ENCODE measurements around the gene FBXL17.

DNA sequence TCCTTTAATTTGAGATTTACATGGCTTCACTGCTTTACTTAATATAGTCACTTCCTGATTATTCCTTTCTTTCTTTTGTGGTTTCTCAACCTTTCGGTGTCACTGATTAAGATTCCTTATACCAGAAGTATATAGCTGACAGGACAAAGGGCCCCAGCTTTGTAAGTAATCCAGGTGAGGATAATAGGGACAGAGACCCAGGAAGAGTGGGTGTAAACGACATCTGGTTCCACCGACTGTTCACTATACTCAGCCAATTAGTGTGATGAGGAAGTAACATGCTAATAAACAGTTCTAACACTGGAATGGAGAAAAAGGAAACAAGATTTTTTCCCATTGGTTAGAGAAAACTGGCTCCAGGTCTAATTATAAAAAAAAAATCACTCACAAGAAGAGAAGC, 424.8 kb downstream of the FBXL17 start:
- TF ChIP-seq CTCF (IDR thresholded peaks at IDR 0.05; ENCODE audit: low read depth, low read length): no peak
- TF ChIP-seq EZH2phosphoT487 (IDR thresholded peaks at IDR 0.05; ENCODE audit: low read depth): no peak

Data from OCI-LY3 (cell line).